ENCODE data around the gene TELO2.

TELO2 gene

GRCh38 chr16:1492923-1493745 lies at the start of gene TELO2:
TELO2 (plus strand) TSS chr16:1493360; CDS start chr16:1494282, 922 bp downstream.
- peak; percentile 72 for DNase-seq (ENCODE audit: low spot score)

GRCh38 chr16:1443403-1443973 lies 49.7 kb upstream of the TELO2 start:
- DNase-seq (ENCODE audit: low spot score), result no peak

- no peak for DNase-seq (ENCODE audit: low spot score)
Measured at GRCh38 chr16:1443980-1444729, 49.0 kb upstream of the TELO2 start, which contains the start of gene CCDC154. CCDC154 (minus strand) TSS chr16:1444556; CDS start chr16:1444322, 234 bp downstream.

- no peak for DNase-seq (ENCODE audit: low spot score)
Measured at GRCh38 chr16:1444730-1445517, 48.2 kb upstream of the TELO2 start.

- DNase-seq (ENCODE audit: low spot score), result no peak
Measured at GRCh38 chr16:1445518-1446203, 47.5 kb upstream of the TELO2 start.

GRCh38 chr16:1446296-1447080 lies 46.7 kb upstream of the TELO2 start:
- no peak for DNase-seq (ENCODE audit: low spot score)

GRCh38 chr16:1447965-1448364 lies 45.2 kb upstream of the TELO2 start:
- no peak for DNase-seq (ENCODE audit: low spot score)

- no peak for DNase-seq (ENCODE audit: low spot score)
Measured at GRCh38 chr16:1448536-1449116, 44.5 kb upstream of the TELO2 start.

- DNase-seq (ENCODE audit: low spot score), result no peak
Measured at GRCh38 chr16:1449201-1449788, 43.9 kb upstream of the TELO2 start.

GRCh38 chr16:1450218-1450617 lies 42.9 kb upstream of the TELO2 start:
- DNase-seq (ENCODE audit: low spot score), result no peak

GRCh38 chr16:1450841-1451240 lies 42.3 kb upstream of the TELO2 start:
- no peak for DNase-seq (ENCODE audit: low spot score)

- no peak for DNase-seq (ENCODE audit: low spot score)
Measured at GRCh38 chr16:1451702-1452392, 41.3 kb upstream of the TELO2 start.

GRCh38 chr16:1452530-1452929 lies 40.6 kb upstream of the TELO2 start:
- DNase-seq (ENCODE audit: low spot score), result no peak

GRCh38 chr16:1453316-1453715 lies 39.8 kb upstream of the TELO2 start:
- no peak for DNase-seq (ENCODE audit: low spot score)

- DNase-seq (ENCODE audit: low spot score), result no peak
Measured at GRCh38 chr16:1454561-1454960, 38.6 kb upstream of the TELO2 start.

- no peak for DNase-seq (ENCODE audit: low spot score)
Measured at GRCh38 chr16:1455190-1456171, 37.7 kb upstream of the TELO2 start.

- no peak for DNase-seq (ENCODE audit: low spot score)
Measured at GRCh38 chr16:1456951-1457350, 36.2 kb upstream of the TELO2 start.
